HepG2 (cell line): ENCODE data around the gene CACNA1C. TPM values are rescaled to one million over a fixed set of nuclear protein-coding genes. Genes with fewer than 3 reads are reported as not detected.

Source experiments
- ATAC-seq: fragments of 200-7000 bp; cut with Tn5 transposase; 3 replicates; pipeline ENCODE4 v1.9.1; 2020; ENCODE audit warnings: mild to moderate bottlenecking, moderate library complexity
- BruUV-seq: library from RNA; stranded (reverse); fragments of 400-500 nt; replicated peaks from 2 replicates; lab custom pipeline; 2021; lab: Mats Ljungman, UMichigan
- CTCF ChIA-PET: fragments of 300-600 bp; formaldehyde crosslinking; extraction: SDS; loops from one replicate; lab custom pipeline; 2021; ENCODE audit warnings: low total read pairs, inconsistent platforms, low intra/inter-chr PET ratio; lab: Yijun Ruan, JAX
- POLR2A ChIA-PET: fragments of 350-600 bp; sonication (Branson Sonifier 250); formaldehyde crosslinking; loops from one replicate; lab custom pipeline; 2020; ENCODE audit warnings: antibody characterized with exemption, inconsistent platforms; lab: Yijun Ruan, JAX
- DNase-seq: peaks from one replicate; pipeline ENCODE4 v3.0.0-alpha.2; 2015; ENCODE audit warnings: low spot score
- FAIRE-seq: peaks from 3 replicates; lab custom pipeline; 2011; peaks lifted over from hg19 to GRCh38; lab: Jason Lieb, UNC
- H2AFZ ChIP-seq: one replicate; pipeline ENCODE4 v1.6.1; 2011; ENCODE audit warnings: low read length, inconsistent platforms
- H3K27ac ChIP-seq: fragments of 300-600 bp; 3 replicates; pipeline ENCODE4 v1.8.0; 2011; ENCODE audit warnings: mixed run types, mild to moderate bottlenecking, mixed read lengths, low read length, inconsistent platforms; ENCODE audit not compliant: insufficient read depth; ENCODE audit errors: extremely low read length
- H3K27me3 ChIP-seq, 2 experiments: fragments of 200-600 bp in 1 of 2; 2 replicates in 1 of 2; 3 replicates in 1 of 2; pipeline versions ENCODE4 v1.6.0 to v1.8.0; 2011; ENCODE audit warnings: low read length in 2 of 2, mild to moderate bottlenecking in 2 of 2, moderate library complexity in 2 of 2, inconsistent platforms in 1 of 2; ENCODE audit not compliant: insufficient read depth in 2 of 2, control insufficient read depth in 1 of 2
- H3K36me3 ChIP-seq, 2 experiments: fragments of 200-600 bp in 1 of 2; replicated peaks in 1 of 2; 2 replicates in 1 of 2; 3 replicates in 1 of 2; pipeline versions ENCODE4 v1.5.1 to v1.8.0; 2011; ENCODE audit warnings: low read length in 2 of 2, inconsistent platforms in 1 of 2; ENCODE audit not compliant: insufficient read depth in 2 of 2, control insufficient read depth in 1 of 2
- H3K4me1 ChIP-seq: 2 replicates; pipeline ENCODE4 v1.5.1; 2012; ENCODE audit warnings: low read length, inconsistent platforms; ENCODE audit not compliant: insufficient read depth
- H3K4me2 ChIP-seq: 2 replicates; pipeline ENCODE4 v1.6.0; 2011; ENCODE audit warnings: low read depth, low read length, inconsistent platforms
- H3K4me3 ChIP-seq, 3 experiments: fragments of 200-600 bp in 1 of 3; sonication (generic), shearing (Covaris generic) in 1 of 3; replicated peaks in 1 of 3; 2 replicates each; pipeline ENCODE4 v1.5.1; 2011 to 2016; ENCODE audit warnings: low read length in 3 of 3, inconsistent platforms in 2 of 3, low read depth in 2 of 3, mild to moderate bottlenecking in 2 of 3, control low read depth in 1 of 3, mixed read lengths in 1 of 3; ENCODE audit not compliant: insufficient read depth in 1 of 3
- H3K79me2 ChIP-seq: one replicate; pipeline ENCODE4 v1.6.1; 2011; ENCODE audit warnings: low read length, inconsistent platforms; ENCODE audit not compliant: insufficient read depth
- H3K9ac ChIP-seq: 2 replicates; pipeline ENCODE4 v1.6.0; 2011; ENCODE audit warnings: mild to moderate bottlenecking, low read depth, low read length, inconsistent platforms; ENCODE audit not compliant: insufficient read depth
- H3K9me3 ChIP-seq: 2 replicates; pipeline ENCODE4 v1.5.1; 2012; ENCODE audit warnings: mild to moderate bottlenecking, low read length
- H4K20me1 ChIP-seq: 2 replicates; pipeline ENCODE4 v1.6.0; 2011; ENCODE audit warnings: inconsistent platforms, mild to moderate bottlenecking, low read length, moderate library complexity; ENCODE audit not compliant: insufficient read depth
- AGO1 ChIP-seq: fragments of 200-400 bp; formaldehyde crosslinking; IDR thresholded peaks from 2 replicates; pipeline ENCODE4 v1.6.1; 2017; ENCODE audit warnings: mild to moderate bottlenecking, low read depth, low read length, moderate library complexity; ENCODE audit not compliant: poor library complexity, severe bottlenecking
- ATRX ChIP-seq: sonication (generic); formaldehyde crosslinking; IDR thresholded peaks from 2 replicates; pipeline ENCODE4 v1.4.0; 2020; ENCODE audit warnings: missing genetic modification reagents, borderline replicate concordance
- EED ChIP-seq: sonication (generic); formaldehyde crosslinking; IDR thresholded peaks from 2 replicates; pipeline ENCODE4 v1.5.0; 2020; ENCODE audit warnings: mild to moderate bottlenecking, missing genetic modification reagents
- GMEB2 ChIP-seq: IDR thresholded peaks from 2 replicates; pipeline ENCODE4 v1.6.1; 2016; ENCODE audit warnings: missing biosample characterization, missing genetic modification reagents, low read depth
- MIER3 ChIP-seq: IDR thresholded peaks from 2 replicates; pipeline ENCODE4 v1.6.1; 2016; ENCODE audit warnings: missing compliant biosample characterization, borderline replicate concordance
- MYC ChIP-seq: sonication (generic); formaldehyde crosslinking; IDR thresholded peaks from 2 replicates; pipeline ENCODE4 v1.9.0; 2021; ENCODE audit warnings: missing genetic modification reagents, borderline replicate concordance
- NFYC ChIP-seq: IDR thresholded peaks from 2 replicates; pipeline ENCODE4 v1.6.1; 2016; ENCODE audit warnings: missing genetic modification reagents, missing compliant biosample characterization
- RARA ChIP-seq: IDR thresholded peaks from 2 replicates; pipeline ENCODE4 v1.6.1; 2016; ENCODE audit warnings: missing genetic modification reagents, missing compliant biosample characterization
- SATB2 ChIP-seq: sonication (generic); formaldehyde crosslinking; IDR thresholded peaks from 2 replicates; pipeline ENCODE4 v1.5.0; 2020; ENCODE audit warnings: missing genetic modification reagents
- SOX5 ChIP-seq: IDR thresholded peaks from 2 replicates; pipeline ENCODE4 v1.6.1; 2016; ENCODE audit warnings: borderline replicate concordance
- SP5 ChIP-seq: IDR thresholded peaks from 2 replicates; pipeline ENCODE4 v1.6.1; 2016; ENCODE audit warnings: low read depth, borderline replicate concordance
- ZKSCAN5 ChIP-seq: sonication (generic); formaldehyde crosslinking; IDR thresholded peaks from 2 replicates; pipeline ENCODE4 v1.5.1; 2020; ENCODE audit warnings: mild to moderate bottlenecking, missing genetic modification reagents
- ZMAT3 ChIP-seq: sonication (generic); formaldehyde crosslinking; conservative IDR thresholded peaks from 2 replicates; pipeline ENCODE4 v1.7.0; 2021; ENCODE audit warnings: missing genetic modification reagents
- ZNF605 ChIP-seq: sonication (generic); formaldehyde crosslinking; IDR thresholded peaks from 2 replicates; pipeline ENCODE4 v1.8.0; 2022; ENCODE audit warnings: mild to moderate bottlenecking, missing genetic modification reagents
- ZNF746 ChIP-seq: sonication (generic); formaldehyde crosslinking; IDR thresholded peaks from 2 replicates; pipeline ENCODE4 v1.8.0; 2022; ENCODE audit warnings: mild to moderate bottlenecking, missing genetic modification reagents
- ZNF747 ChIP-seq: sonication (generic); formaldehyde crosslinking; IDR thresholded peaks from 2 replicates; pipeline ENCODE4 v1.8.1; 2023; ENCODE audit warnings: missing genetic modification reagents, mild to moderate bottlenecking, borderline replicate concordance
- WGBS: methylation state at CpG from one replicate; pipeline ENCODE4 v1.1.6; 2017; ENCODE audit warnings: low lambda C conversion rate; 5-methylcytosine and 5-hydroxymethylcytosine counted together
- in situ Hi-C: cut with HindIII; loops from 2 replicates; pipeline ENCODE4 v1.10.0; 2017; ENCODE audit warnings: low pct_unique_long_range_greater_than_20kb; ENCODE audit not compliant: extremely low pct_ligation_motif_present
- intact Hi-C: fragments of 100-400 bp; cut with micrococcal nuclease; formaldehyde crosslinking; loops from one replicate; pipeline ENCODE4 v1.10.0; 2022; ENCODE audit not compliant: unreplicated experiment
- polyA plus RNA-seq, 8 experiments: library from polyadenylated mRNA; depleted of rRNA in 3 of 8; stranded (reverse) in 7 of 8; unstranded in 1 of 8; fragments of >200 nt; fragmentation: Illumina TruSeq in 4 of 8; extraction: Trizol in 4 of 8; gene quantifications; 2 replicates each; pipeline versions ENCODE4 v1.2.1 to v1.2.3, GENCODE V29; 2011 to 2016; ENCODE audit warnings: low read depth in 4 of 8, missing spikeins in 1 of 8, mixed read lengths in 1 of 8; ENCODE audit not compliant: insufficient read depth in 1 of 8
- total RNA-seq, 5 experiments: library from RNA; depleted of rRNA; stranded (reverse); fragments of >200 nt; fragmentation: Illumina TruSeq; extraction: Trizol; gene quantifications; 2 replicates each; pipeline ENCODE4 v1.2.3, GENCODE V29; 2016; ENCODE audit warnings: low read depth in 1 of 5

The CACNA1C gene
- total and polyA plus RNA-seq, 2 of the 13 experiments (the other 11 are each of a cell fraction or from before 2014, with no cell fraction given), result not detected

GRCh38 chr12:2372735-2373134, 319.9 kb downstream of the CACNA1C start:
- intact Hi-C loops, result no loop called here
- H3K4me1 ChIP-seq, result no peaks in the 10 kb centered on the region
- BruUV-seq, result no TSS peak
- H3K4me3 ChIP-seq, result no peak overlapping the region
- H3K4me2 ChIP-seq, result no peak overlapping the region
- DNase-seq (no peak), FAIRE-seq (no peak)
- H2AFZ ChIP-seq, result no peak overlapping the region
- TF ChIP-seq SOX5 (CRISPR knock-in tag), result no peak
- TF ChIP-seq RARA (CRISPR knock-in tag), result no peak
- TF ChIP-seq EED, result no peak
- TF ChIP-seq NFYC (CRISPR knock-in tag), result no peak
- TF ChIP-seq ZKSCAN5, result no peak
- no peak for TF ChIP-seq ATRX (CRISPR knock-in tag)
- TF ChIP-seq MIER3 (CRISPR knock-in tag), result no peak
- TF ChIP-seq, all 625 proteins: peak for 0
- WGBS, result 0% methylated on average over 9 of the region's 12 CpGs
- Histone ChIP-seq H3K9ac (no peak overlapping the region), H4K20me1 (no peaks in the 10 kb centered on the region), H3K79me2 (no peaks in the 10 kb centered on the region), H3K36me3 (no peaks in the 10 kb centered on the region), H3K27me3 (peaks cover 6 to 57% of the 10 kb centered on the region in 2 experiments), H3K27ac (no peak overlapping the region), H3K9me3 (no peaks in the 10 kb centered on the region)
- ATAC-seq, result no peak
- POLR2A ChIA-PET, result no interaction called here
- CTCF ChIA-PET, result no interaction called here
- in situ Hi-C loops, result no loop called here

GRCh38 chr12:2373307-2373706, 320.5 kb downstream of the CACNA1C start:
- H3K36me3 ChIP-seq, result no peaks in the 10 kb centered on the region
- no peaks in the 10 kb centered on the region for H4K20me1 ChIP-seq
- POLR2A ChIA-PET, result no interaction called here
- DNase-seq (no peak), FAIRE-seq (no peak), ATAC-seq (no peak)
- H3K4me1 ChIP-seq, result no peaks in the 10 kb centered on the region
- H3K4me3 ChIP-seq, result no peak overlapping the region
- no peaks in the 10 kb centered on the region for H3K9me3 ChIP-seq
- H3K4me2 ChIP-seq, result no peak overlapping the region
- H3K27ac ChIP-seq, result no peak overlapping the region
- H3K9ac ChIP-seq, result no peak overlapping the region
- no peak overlapping the region for H2AFZ ChIP-seq
- H3K79me2 ChIP-seq, result no peaks in the 10 kb centered on the region
- intact Hi-C loops (no loop called here), in situ Hi-C loops (no loop called here)
- CTCF ChIA-PET, result no interaction called here
- 5% methylated on average over 8 of the region's 8 CpGs for WGBS
- no TSS peak for BruUV-seq
- peaks cover 6 to 62% of the 10 kb centered on the region in 2 experiments for H3K27me3 ChIP-seq
- no peak for TF ChIP-seq SP5 (CRISPR knock-in tag)
- TF ChIP-seq MYC (CRISPR knock-in tag), result no peak
- TF ChIP-seq AGO1, result no peak
- no peak for TF ChIP-seq ZNF605 (CRISPR knock-in tag)
- no peak for TF ChIP-seq ZNF747 (CRISPR knock-in tag)
- TF ChIP-seq SATB2 (CRISPR knock-in tag), result no peak
- TF ChIP-seq ZNF746 (CRISPR knock-in tag), result no peak
- no peak for TF ChIP-seq ZMAT3
- TF ChIP-seq GMEB2 (CRISPR knock-in tag), result no peak
